Measurements from ENCODE around the gene CFAP161.

The CFAP161 gene

GRCh38 chr15:81181220-81181619 is 47.1 kb downstream of the CFAP161 start:
- H3K36me3 ChIP-seq = no peaks in the 10 kb centered on the region
- TF ChIP-seq CTCF (IDR thresholded peaks at IDR 0.05; ENCODE audit: low read depth, low read length) = no peak
- no peaks in the 10 kb centered on the region for H3K9me3 ChIP-seq (ENCODE audit: severe bottlenecking)
- H3K4me3 ChIP-seq (ENCODE audit: low read depth, low read length) = no peak overlapping the region
- H3K27ac ChIP-seq = no peak overlapping the region
- DNase-seq = no peak
- no peaks in the 10 kb centered on the region for H3K27me3 ChIP-seq (ENCODE audit: insufficient read depth, low read depth, severe bottlenecking)

DNA sequence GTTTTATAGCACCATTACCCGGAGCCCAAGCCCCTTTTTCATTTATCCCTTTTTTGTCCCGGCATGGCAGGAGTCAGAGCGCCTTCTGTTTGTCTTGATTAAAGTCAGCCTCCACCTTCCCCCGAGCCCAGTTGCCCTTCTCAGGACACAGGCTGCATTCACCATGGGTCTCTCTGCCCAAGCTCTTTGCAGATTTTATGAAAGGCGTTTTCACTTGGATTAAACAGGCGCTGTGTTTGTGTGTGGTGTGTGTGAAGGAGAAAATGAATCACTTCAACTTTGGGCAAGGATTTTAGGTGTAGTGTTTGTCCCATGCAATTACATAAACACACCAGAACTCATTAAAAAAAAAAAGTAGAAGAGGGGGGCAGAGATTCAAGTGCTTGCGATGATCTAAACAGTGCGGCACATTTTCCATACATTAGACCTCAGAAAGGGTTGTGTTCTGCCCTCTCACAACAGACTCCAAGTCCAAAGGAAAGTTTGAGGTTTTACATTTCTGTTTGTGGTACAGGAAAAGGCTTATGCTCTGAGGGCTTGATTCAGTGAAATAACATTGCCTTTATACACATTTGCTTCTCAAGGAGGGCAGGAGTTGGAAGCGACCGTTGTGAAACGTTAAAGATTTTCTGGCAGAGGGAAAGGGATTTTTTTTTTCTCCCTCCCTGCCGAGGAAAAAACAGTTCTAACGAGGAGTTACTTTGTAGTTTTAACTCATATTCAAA is 48.1 kb downstream of the CFAP161 start:
- TF ChIP-seq CTCF (IDR thresholded peaks at IDR 0.05; ENCODE audit: low read depth, low read length) = no peak
- H3K36me3 ChIP-seq = no peaks in the 10 kb centered on the region
- H3K27ac ChIP-seq = no peak overlapping the region
- no peak overlapping the region for H3K4me3 ChIP-seq (ENCODE audit: low read depth, low read length)
- DNase-seq = no peak
- H3K9me3 ChIP-seq (ENCODE audit: severe bottlenecking) = no peaks in the 10 kb centered on the region
- H3K27me3 ChIP-seq (ENCODE audit: insufficient read depth, low read depth, severe bottlenecking) = no peaks in the 10 kb centered on the region

DNA sequence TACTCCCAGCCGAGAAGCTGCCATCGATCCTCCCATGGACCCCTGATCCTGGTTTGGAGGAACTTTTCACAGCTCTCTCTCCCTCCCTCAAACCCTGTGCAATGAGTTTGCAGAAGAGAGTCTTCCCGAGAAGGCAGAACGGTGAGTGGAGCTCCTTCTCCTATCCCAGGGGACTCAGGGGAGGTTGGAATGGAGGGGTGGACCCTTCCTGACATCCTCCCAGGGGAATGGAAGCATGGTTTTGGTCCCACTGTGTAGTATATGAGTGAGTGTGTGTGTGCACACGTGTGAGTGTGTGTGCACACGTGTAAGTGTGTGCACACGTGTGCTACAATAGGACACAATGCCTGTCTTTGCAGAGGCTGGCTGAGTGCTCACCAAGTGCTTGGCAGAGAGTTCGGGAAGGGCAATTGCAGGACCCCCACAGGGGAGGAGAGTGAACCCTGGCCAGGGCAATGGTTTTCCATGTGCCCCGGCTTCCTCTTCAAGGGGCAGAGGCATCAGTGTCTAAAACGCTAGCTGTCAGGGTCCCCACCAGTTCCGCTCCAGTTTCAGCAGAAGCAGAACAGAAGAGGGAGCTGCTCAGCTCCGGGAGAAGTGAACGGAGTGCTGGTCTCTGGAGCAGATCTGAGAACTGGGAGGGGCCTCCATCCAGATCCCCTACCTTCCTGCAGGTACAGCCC is 48.8 kb downstream of the CFAP161 start:
- no peak overlapping the region for H3K4me3 ChIP-seq (ENCODE audit: low read depth, low read length)
- H3K27me3 ChIP-seq (ENCODE audit: insufficient read depth, low read depth, severe bottlenecking) = no peaks in the 10 kb centered on the region
- H3K27ac ChIP-seq = no peak overlapping the region
- no peaks in the 10 kb centered on the region for H3K36me3 ChIP-seq
- no peaks in the 10 kb centered on the region for H3K9me3 ChIP-seq (ENCODE audit: severe bottlenecking)
- no peak for DNase-seq
- no peak for TF ChIP-seq CTCF (IDR thresholded peaks at IDR 0.05; ENCODE audit: low read depth, low read length)

DNA sequence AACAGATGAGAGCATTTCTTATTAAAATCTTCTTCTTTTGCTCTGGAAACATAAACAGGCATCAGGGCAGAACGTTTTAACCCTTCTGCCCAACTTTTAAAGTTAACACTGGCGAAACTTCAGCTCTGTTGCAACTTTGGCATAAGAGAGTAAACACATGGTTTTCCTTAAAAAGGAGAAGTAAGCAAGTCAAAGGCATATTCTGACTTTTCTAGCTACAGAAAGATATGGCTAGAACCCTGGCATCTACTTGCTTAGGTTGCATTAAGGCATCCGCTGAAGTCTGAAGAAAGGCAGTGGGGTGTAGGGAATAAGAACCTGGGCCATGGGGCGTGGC is 49.3 kb downstream of the CFAP161 start:
- TF ChIP-seq CTCF (IDR thresholded peaks at IDR 0.05; ENCODE audit: low read depth, low read length) = no peak
- Histone ChIP-seq H3K36me3 (no peaks in the 10 kb centered on the region), H3K27ac (no peak overlapping the region), H3K9me3 (ENCODE audit: severe bottlenecking) (no peaks in the 10 kb centered on the region), H3K27me3 (ENCODE audit: insufficient read depth, low read depth, severe bottlenecking) (no peaks in the 10 kb centered on the region), H3K4me3 (ENCODE audit: low read depth, low read length) (no peak overlapping the region)
- no peak for DNase-seq

GRCh38 chr15:81184188-81184587 is 50.1 kb downstream of the CFAP161 start:
- no peak for TF ChIP-seq CTCF (IDR thresholded peaks at IDR 0.05; ENCODE audit: low read depth, low read length)
- Histone ChIP-seq H3K4me3 (ENCODE audit: low read depth, low read length) (no peak overlapping the region), H3K27ac (no peak overlapping the region), H3K9me3 (ENCODE audit: severe bottlenecking) (no peaks in the 10 kb centered on the region), H3K36me3 (no peaks in the 10 kb centered on the region), H3K27me3 (ENCODE audit: insufficient read depth, low read depth, severe bottlenecking) (no peaks in the 10 kb centered on the region)
- no peak for DNase-seq

Measured in WERI-Rb-1 (cell line).